Lung (tissue), 12 donors: ENCODE measurements around the gene TEX14. TPM values are rescaled to one million over a fixed set of nuclear protein-coding genes. Genes with fewer than 3 reads are reported as not detected.

Source experiments
- ATAC-seq: fragments of 200-7000 bp; cut with Tn5 transposase; one replicate; pipeline ENCODE4 v1.9.1; 2020; ENCODE audit warnings: moderate number of reproducible peaks; ENCODE audit not compliant: insufficient read depth, low FRiP score
- DNase-seq, 3 donors: peaks; one replicate each; pipeline ENCODE4 v3.0.0-alpha.2; 2013 to 2017
- H3K27ac ChIP-seq, 2 donors: one replicate each; pipeline ENCODE4 v1.5.1; 2013; ENCODE audit warnings: mild to moderate bottlenecking in 2 of 2, moderate library complexity in 2 of 2, control low read depth in 1 of 2, inconsistent platforms in 1 of 2, low read depth in 1 of 2, low read length in 1 of 2
- H3K27me3 ChIP-seq, 3 donors: one replicate each; pipeline ENCODE4 v1.5.1; 2013; ENCODE audit warnings: low read length in 2 of 3; ENCODE audit not compliant: control insufficient read depth in 3 of 3, insufficient read depth in 3 of 3
- H3K36me3 ChIP-seq, 4 donors: one replicate each; pipeline ENCODE4 v1.5.1; 2013; ENCODE audit warnings: low read length in 4 of 4, mild to moderate bottlenecking in 1 of 4, moderate library complexity in 1 of 4; ENCODE audit not compliant: control insufficient read depth in 4 of 4, insufficient read depth in 4 of 4
- H3K4me1 ChIP-seq, 5 donors: one replicate each; pipeline ENCODE4 v1.5.1; 2013; ENCODE audit warnings: low read length in 5 of 5, mild to moderate bottlenecking in 2 of 5, moderate library complexity in 1 of 5; ENCODE audit not compliant: control insufficient read depth in 5 of 5, insufficient read depth in 5 of 5
- H3K4me3 ChIP-seq: one replicate; pipeline ENCODE4 v1.5.1; 2013; ENCODE audit warnings: mild to moderate bottlenecking, control low read depth, moderate library complexity
- H3K9ac ChIP-seq, 2 donors: one replicate each; pipeline ENCODE4 v1.5.1; 2013; ENCODE audit warnings: low read length in 2 of 2, control low read depth in 1 of 2; ENCODE audit not compliant: insufficient read depth in 1 of 2
- H3K9me3 ChIP-seq, 4 donors: one replicate each; pipeline ENCODE4 v1.5.1; 2013; ENCODE audit warnings: low read length in 3 of 4, mild to moderate bottlenecking in 1 of 4, moderate library complexity in 1 of 4; ENCODE audit not compliant: control insufficient read depth in 4 of 4, insufficient read depth in 3 of 4
- WGBS, 2 donors: extraction: QIAGEN DNeasy Blood & Tissue Kit; methylation state at CpG; one replicate each; pipeline ENCODE4 v1.1.7; 2013; 5-methylcytosine and 5-hydroxymethylcytosine counted together
- polyA plus RNA-seq, 2 donors: library from polyadenylated mRNA; stranded (reverse); fragments of 200-250 nt; gene quantifications; one replicate each; pipeline ENCODE4 v1.2.1, GENCODE V29; 2013
- total RNA-seq, 2 donors: library from RNA; depleted of rRNA in 1 of 2; stranded (reverse); fragments of >200 nt in 1 of 2; gene quantifications; one replicate each; pipeline ENCODE4 v1.2.1, GENCODE V29; 2014 to 2021
- TF ChIP-seq, protein P1 (sequence below): IDR thresholded peaks from 2 replicates; pipeline ENCODE4 v1.5.1; 2012; ENCODE audit warnings: mild to moderate bottlenecking; ENCODE audit errors: control extremely low read depth, extremely low read depth
- donor health status: control.
- donor health status: control.
- donor health status: Bipolar disorder and iron deficiency.
- donor health status: healthy.
- donor health status: DM: yes; HTN: yes; CAD: no.

Gene TEX14
- total and polyA plus RNA-seq, 4 donors, result 0.13 to 1.5 (median 0.74) TPM; not detected in 1

- no peak overlapping the region for H3K27ac ChIP-seq
- H3K4me3 ChIP-seq, result no peak overlapping the region
- ATAC-seq, result no peak
- DNase-seq, result no peak
- H3K27me3 ChIP-seq, result peaks cover 0 to 12% (median 0%) of the 10 kb centered on the region in 3 donors
- no peaks in the 10 kb centered on the region for H3K9me3 ChIP-seq
- no peaks in the 10 kb centered on the region for H3K36me3 ChIP-seq
- H3K9ac ChIP-seq, result no peak overlapping the region
- no peaks in the 10 kb centered on the region for H3K4me1 ChIP-seq
- TF ChIP-seq, protein P1, sequence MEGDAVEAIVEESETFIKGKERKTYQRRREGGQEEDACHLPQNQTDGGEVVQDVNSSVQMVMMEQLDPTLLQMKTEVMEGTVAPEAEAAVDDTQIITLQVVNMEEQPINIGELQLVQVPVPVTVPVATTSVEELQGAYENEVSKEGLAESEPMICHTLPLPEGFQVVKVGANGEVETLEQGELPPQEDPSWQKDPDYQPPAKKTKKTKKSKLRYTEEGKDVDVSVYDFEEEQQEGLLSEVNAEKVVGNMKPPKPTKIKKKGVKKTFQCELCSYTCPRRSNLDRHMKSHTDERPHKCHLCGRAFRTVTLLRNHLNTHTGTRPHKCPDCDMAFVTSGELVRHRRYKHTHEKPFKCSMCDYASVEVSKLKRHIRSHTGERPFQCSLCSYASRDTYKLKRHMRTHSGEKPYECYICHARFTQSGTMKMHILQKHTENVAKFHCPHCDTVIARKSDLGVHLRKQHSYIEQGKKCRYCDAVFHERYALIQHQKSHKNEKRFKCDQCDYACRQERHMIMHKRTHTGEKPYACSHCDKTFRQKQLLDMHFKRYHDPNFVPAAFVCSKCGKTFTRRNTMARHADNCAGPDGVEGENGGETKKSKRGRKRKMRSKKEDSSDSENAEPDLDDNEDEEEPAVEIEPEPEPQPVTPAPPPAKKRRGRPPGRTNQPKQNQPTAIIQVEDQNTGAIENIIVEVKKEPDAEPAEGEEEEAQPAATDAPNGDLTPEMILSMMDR, result no peak
Observed at GRCh38 chr17:58648236-58648635, 43.6 kb downstream of the TEX14 start.

DNA sequence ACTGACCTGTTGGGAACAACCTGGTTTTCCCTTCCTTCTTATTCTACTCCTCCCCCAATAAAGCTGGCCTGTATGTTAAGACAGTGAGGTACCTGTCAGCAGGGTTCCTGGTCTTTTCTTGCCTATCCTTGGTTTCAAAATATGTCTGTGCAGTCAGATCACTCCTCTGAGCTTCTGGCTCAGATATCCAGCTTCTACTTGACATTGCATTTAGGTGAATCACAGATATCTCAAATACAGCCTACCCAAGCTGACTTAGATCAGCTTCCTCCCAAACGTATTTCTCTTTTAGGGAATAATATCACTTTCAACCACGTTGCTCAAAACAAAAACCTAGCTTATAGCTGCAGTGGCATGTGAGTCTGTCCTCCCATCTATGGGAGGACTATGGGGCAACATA lies 48.7 kb downstream of the TEX14 start:
- 53 to 58% methylated on average over 2 of the region's 2 CpGs for WGBS, 2 donors
- ATAC-seq, result no peak

GRCh38 chr17:58641887-58642311 lies 49.9 kb downstream of the TEX14 start:
- Histone ChIP-seq H3K9ac (no peak overlapping the region), H3K36me3 (no peaks in the 10 kb centered on the region), H3K27me3 (no peaks in the 10 kb centered on the region), H3K27ac (no peak overlapping the region), H3K9me3 (no peaks in the 10 kb centered on the region), H3K4me1 (peaks cover 0 to 3% (median 0%) of the 10 kb centered on the region in 5 donors), H3K4me3 (no peak overlapping the region)
- WGBS, 2 donors, result 79 to 82% methylated on average over 1 of the region's 1 CpG
- no peak for DNase-seq
- no peak for ATAC-seq
- TF ChIP-seq, protein P1, result no peak

More for the DNA sequence above, 48.7 kb downstream of the TEX14 start:
- TF ChIP-seq, protein P1, result no peak
- Histone ChIP-seq H3K4me3 (no peak overlapping the region), H3K27me3 (no peaks in the 10 kb centered on the region), H3K9ac (no peak overlapping the region), H3K4me1 (peaks cover 0 to 3% (median 0%) of the 10 kb centered on the region in 5 donors), H3K9me3 (no peaks in the 10 kb centered on the region), H3K36me3 (no peaks in the 10 kb centered on the region), H3K27ac (no peak overlapping the region)
- DNase-seq, result no peak

- ATAC-seq, result no peak
- DNase-seq, result no peak
- H3K9me3 ChIP-seq, result no peaks in the 10 kb centered on the region
- 74 to 89% methylated on average over 4 of the region's 4 CpGs for WGBS, 2 donors
- H3K36me3 ChIP-seq, result no peaks in the 10 kb centered on the region
- no peak overlapping the region for H3K27ac ChIP-seq
- no peaks in the 10 kb centered on the region for H3K27me3 ChIP-seq
- H3K9ac ChIP-seq, result no peak overlapping the region
- peaks cover 0 to 3% (median 0%) of the 10 kb centered on the region in 5 donors for H3K4me1 ChIP-seq
- H3K4me3 ChIP-seq, result no peak overlapping the region
- TF ChIP-seq, protein P1, result no peak
Observed at GRCh38 chr17:58640202-58640601, 51.6 kb downstream of the TEX14 start.
